HepG2 (cell line): ENCODE data around the gene ADAMTS15. TPM values are rescaled to one million over a fixed set of nuclear protein-coding genes. Genes with fewer than 3 reads are reported as not detected.

Source experiments
- ATAC-seq: fragments of 200-7000 bp; cut with Tn5 transposase; 3 replicates; pipeline ENCODE4 v1.9.1; 2020; ENCODE audit warnings: mild to moderate bottlenecking, moderate library complexity
- BruUV-seq: library from RNA; stranded (reverse); fragments of 400-500 nt; replicated peaks from 2 replicates; lab custom pipeline; 2021; lab: Mats Ljungman, UMichigan
- CTCF ChIA-PET: fragments of 300-600 bp; formaldehyde crosslinking; extraction: SDS; loops from one replicate; lab custom pipeline; 2021; ENCODE audit warnings: low total read pairs, inconsistent platforms, low intra/inter-chr PET ratio; lab: Yijun Ruan, JAX
- POLR2A ChIA-PET: fragments of 350-600 bp; sonication (Branson Sonifier 250); formaldehyde crosslinking; loops from one replicate; lab custom pipeline; 2020; ENCODE audit warnings: antibody characterized with exemption, inconsistent platforms; lab: Yijun Ruan, JAX
- DNase-seq: peaks from one replicate; pipeline ENCODE4 v3.0.0-alpha.2; 2015; ENCODE audit warnings: low spot score
- FAIRE-seq: peaks from 3 replicates; lab custom pipeline; 2011; peaks lifted over from hg19 to GRCh38; lab: Jason Lieb, UNC
- H2AFZ ChIP-seq: one replicate; pipeline ENCODE4 v1.6.1; 2011; ENCODE audit warnings: low read length, inconsistent platforms
- H3K27ac ChIP-seq: fragments of 300-600 bp; 3 replicates; pipeline ENCODE4 v1.8.0; 2011; ENCODE audit warnings: mixed run types, mild to moderate bottlenecking, mixed read lengths, low read length, inconsistent platforms; ENCODE audit not compliant: insufficient read depth; ENCODE audit errors: extremely low read length
- H3K27me3 ChIP-seq, 2 experiments: fragments of 200-600 bp in 1 of 2; 2 replicates in 1 of 2; 3 replicates in 1 of 2; pipeline versions ENCODE4 v1.6.0 to v1.8.0; 2011; ENCODE audit warnings: low read length in 2 of 2, mild to moderate bottlenecking in 2 of 2, moderate library complexity in 2 of 2, inconsistent platforms in 1 of 2; ENCODE audit not compliant: insufficient read depth in 2 of 2, control insufficient read depth in 1 of 2
- H3K36me3 ChIP-seq, 2 experiments: fragments of 200-600 bp in 1 of 2; replicated peaks in 1 of 2; 2 replicates in 1 of 2; 3 replicates in 1 of 2; pipeline versions ENCODE4 v1.5.1 to v1.8.0; 2011; ENCODE audit warnings: low read length in 2 of 2, inconsistent platforms in 1 of 2; ENCODE audit not compliant: insufficient read depth in 2 of 2, control insufficient read depth in 1 of 2
- H3K4me1 ChIP-seq: 2 replicates; pipeline ENCODE4 v1.5.1; 2012; ENCODE audit warnings: low read length, inconsistent platforms; ENCODE audit not compliant: insufficient read depth
- H3K4me2 ChIP-seq: 2 replicates; pipeline ENCODE4 v1.6.0; 2011; ENCODE audit warnings: low read depth, low read length, inconsistent platforms
- H3K4me3 ChIP-seq, 3 experiments: fragments of 200-600 bp in 1 of 3; sonication (generic), shearing (Covaris generic) in 1 of 3; replicated peaks in 1 of 3; 2 replicates each; pipeline ENCODE4 v1.5.1; 2011 to 2016; ENCODE audit warnings: low read length in 3 of 3, inconsistent platforms in 2 of 3, low read depth in 2 of 3, mild to moderate bottlenecking in 2 of 3, control low read depth in 1 of 3, mixed read lengths in 1 of 3; ENCODE audit not compliant: insufficient read depth in 1 of 3
- H3K79me2 ChIP-seq: one replicate; pipeline ENCODE4 v1.6.1; 2011; ENCODE audit warnings: low read length, inconsistent platforms; ENCODE audit not compliant: insufficient read depth
- H3K9ac ChIP-seq: 2 replicates; pipeline ENCODE4 v1.6.0; 2011; ENCODE audit warnings: mild to moderate bottlenecking, low read depth, low read length, inconsistent platforms; ENCODE audit not compliant: insufficient read depth
- H3K9me3 ChIP-seq: 2 replicates; pipeline ENCODE4 v1.5.1; 2012; ENCODE audit warnings: mild to moderate bottlenecking, low read length
- H4K20me1 ChIP-seq: 2 replicates; pipeline ENCODE4 v1.6.0; 2011; ENCODE audit warnings: inconsistent platforms, mild to moderate bottlenecking, low read length, moderate library complexity; ENCODE audit not compliant: insufficient read depth
- CHD2 ChIP-seq: IDR thresholded peaks from 2 replicates; pipeline ENCODE4 v1.6.1; 2011; ENCODE audit warnings: low read depth, low read length, improper control_type of control experiment
- MLLT10 ChIP-seq: sonication (generic); formaldehyde crosslinking; IDR thresholded peaks from 2 replicates; pipeline ENCODE4 v1.4.0; 2020; ENCODE audit warnings: missing genetic modification reagents
- PHF20 ChIP-seq: sonication (generic); formaldehyde crosslinking; IDR thresholded peaks from 2 replicates; pipeline ENCODE4 v1.5.0; 2020; ENCODE audit warnings: mild to moderate bottlenecking, missing genetic modification reagents
- TMF1 ChIP-seq: sonication (generic); formaldehyde crosslinking; IDR thresholded peaks from 2 replicates; pipeline ENCODE4 v1.8.1; 2022; ENCODE audit warnings: low read depth, missing genetic modification reagents
- TRIM24 ChIP-seq: sonication (generic); formaldehyde crosslinking; IDR thresholded peaks from 2 replicates; pipeline ENCODE4 v1.8.0; 2022; ENCODE audit warnings: mild to moderate bottlenecking, missing genetic modification reagents
- ZBTB21 ChIP-seq: sonication (generic); formaldehyde crosslinking; IDR thresholded peaks from 2 replicates; pipeline ENCODE4 v1.4.0; 2020; ENCODE audit warnings: missing genetic modification reagents
- ZC3H13 ChIP-seq: sonication (generic); formaldehyde crosslinking; IDR thresholded peaks from 2 replicates; pipeline ENCODE4 v1.8.1; 2023; ENCODE audit warnings: mild to moderate bottlenecking, missing genetic modification reagents, moderate library complexity
- ZNF264 ChIP-seq: sonication (generic); formaldehyde crosslinking; IDR thresholded peaks from 2 replicates; pipeline ENCODE4 v1.4.0; 2020; ENCODE audit warnings: missing genetic modification reagents
- ZNF337 ChIP-seq: sonication (generic); formaldehyde crosslinking; IDR thresholded peaks from 2 replicates; pipeline ENCODE4 v1.5.1; 2020; ENCODE audit warnings: missing genetic modification reagents, low read depth, mild to moderate bottlenecking, borderline replicate concordance
- ZNF652 ChIP-seq: IDR thresholded peaks from 2 replicates; pipeline ENCODE4 v1.6.1; 2016; ENCODE audit warnings: low read depth, borderline replicate concordance
- WGBS: methylation state at CpG from one replicate; pipeline ENCODE4 v1.1.6; 2017; ENCODE audit warnings: low lambda C conversion rate; 5-methylcytosine and 5-hydroxymethylcytosine counted together
- in situ Hi-C: cut with HindIII; loops from 2 replicates; pipeline ENCODE4 v1.10.0; 2017; ENCODE audit warnings: low pct_unique_long_range_greater_than_20kb; ENCODE audit not compliant: extremely low pct_ligation_motif_present
- intact Hi-C: fragments of 100-400 bp; cut with micrococcal nuclease; formaldehyde crosslinking; loops from one replicate; pipeline ENCODE4 v1.10.0; 2022; ENCODE audit not compliant: unreplicated experiment
- polyA plus RNA-seq, 8 experiments: library from polyadenylated mRNA; depleted of rRNA in 3 of 8; stranded (reverse) in 7 of 8; unstranded in 1 of 8; fragments of >200 nt; fragmentation: Illumina TruSeq in 4 of 8; extraction: Trizol in 4 of 8; gene quantifications; 2 replicates each; pipeline versions ENCODE4 v1.2.1 to v1.2.3, GENCODE V29; 2011 to 2016; ENCODE audit warnings: low read depth in 4 of 8, missing spikeins in 1 of 8, mixed read lengths in 1 of 8; ENCODE audit not compliant: insufficient read depth in 1 of 8
- total RNA-seq, 5 experiments: library from RNA; depleted of rRNA; stranded (reverse); fragments of >200 nt; fragmentation: Illumina TruSeq; extraction: Trizol; gene quantifications; 2 replicates each; pipeline ENCODE4 v1.2.3, GENCODE V29; 2016; ENCODE audit warnings: low read depth in 1 of 5
- TF ChIP-seq, protein P1 (sequence below): sonication (generic); formaldehyde crosslinking; IDR thresholded peaks from 2 replicates; pipeline ENCODE4 v1.4.0; 2020; ENCODE audit warnings: missing genetic modification reagents
- TF ChIP-seq, protein P2 (sequence below): sonication (generic); formaldehyde crosslinking; IDR thresholded peaks from 2 replicates; pipeline ENCODE4 v1.8.0; 2022; ENCODE audit warnings: mild to moderate bottlenecking, missing genetic modification reagents, moderate library complexity
- TF ChIP-seq, protein P3 (sequence below): sonication (generic); formaldehyde crosslinking; IDR thresholded peaks from 2 replicates; pipeline ENCODE4 v1.4.0; 2020; ENCODE audit warnings: missing genetic modification reagents
- TF ChIP-seq, protein P4 (sequence below), 2 experiments: sonication (generic) in 1 of 2; formaldehyde crosslinking in 1 of 2; IDR thresholded peaks; 2 replicates each; pipeline versions ENCODE4 v1.4.0 to v1.6.1; 2016 to 2020; ENCODE audit warnings: borderline replicate concordance in 1 of 2, low read depth in 1 of 2, mild to moderate bottlenecking in 1 of 2, missing genetic modification reagents in 1 of 2

ADAMTS15 gene
- total and polyA plus RNA-seq, 2 of the 13 experiments (the other 11 are each of a cell fraction or from before 2014, with no cell fraction given): 0.01 to 0.02 TPM

GRCh38 chr11:130454491-130455252, 6.2 kb downstream of the ADAMTS15 start:
- 4% methylated on average over 12 of the region's 12 CpGs for WGBS
- in situ Hi-C loops (no loop called here), intact Hi-C loops (no loop called here)
- H3K4me3 ChIP-seq: no peak overlapping the region
- BruUV-seq: no TSS peak
- H4K20me1 ChIP-seq: no peaks in the 10 kb centered on the region
- no peaks in the 10 kb centered on the region for H3K79me2 ChIP-seq
- no peak for TF ChIP-seq ZBTB21 (CRISPR knock-in tag)
- TF ChIP-seq, protein P1, sequence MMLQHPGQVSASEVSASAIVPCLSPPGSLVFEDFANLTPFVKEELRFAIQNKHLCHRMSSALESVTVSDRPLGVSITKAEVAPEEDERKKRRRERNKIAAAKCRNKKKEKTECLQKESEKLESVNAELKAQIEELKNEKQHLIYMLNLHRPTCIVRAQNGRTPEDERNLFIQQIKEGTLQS (CRISPR knock-in tag): no peak
- TF ChIP-seq, protein P2, sequence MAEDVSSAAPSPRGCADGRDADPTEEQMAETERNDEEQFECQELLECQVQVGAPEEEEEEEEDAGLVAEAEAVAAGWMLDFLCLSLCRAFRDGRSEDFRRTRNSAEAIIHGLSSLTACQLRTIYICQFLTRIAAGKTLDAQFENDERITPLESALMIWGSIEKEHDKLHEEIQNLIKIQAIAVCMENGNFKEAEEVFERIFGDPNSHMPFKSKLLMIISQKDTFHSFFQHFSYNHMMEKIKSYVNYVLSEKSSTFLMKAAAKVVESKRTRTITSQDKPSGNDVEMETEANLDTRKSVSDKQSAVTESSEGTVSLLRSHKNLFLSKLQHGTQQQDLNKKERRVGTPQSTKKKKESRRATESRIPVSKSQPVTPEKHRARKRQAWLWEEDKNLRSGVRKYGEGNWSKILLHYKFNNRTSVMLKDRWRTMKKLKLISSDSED (CRISPR knock-in tag): no peak
- TF ChIP-seq TRIM24 (CRISPR knock-in tag): no peak
- no peak for TF ChIP-seq TMF1 (CRISPR knock-in tag)
- TF ChIP-seq, protein P3, sequence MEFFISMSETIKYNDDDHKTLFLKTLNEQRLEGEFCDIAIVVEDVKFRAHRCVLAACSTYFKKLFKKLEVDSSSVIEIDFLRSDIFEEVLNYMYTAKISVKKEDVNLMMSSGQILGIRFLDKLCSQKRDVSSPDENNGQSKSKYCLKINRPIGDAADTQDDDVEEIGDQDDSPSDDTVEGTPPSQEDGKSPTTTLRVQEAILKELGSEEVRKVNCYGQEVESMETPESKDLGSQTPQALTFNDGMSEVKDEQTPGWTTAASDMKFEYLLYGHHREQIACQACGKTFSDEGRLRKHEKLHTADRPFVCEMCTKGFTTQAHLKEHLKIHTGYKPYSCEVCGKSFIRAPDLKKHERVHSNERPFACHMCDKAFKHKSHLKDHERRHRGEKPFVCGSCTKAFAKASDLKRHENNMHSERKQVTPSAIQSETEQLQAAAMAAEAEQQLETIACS (CRISPR knock-in tag): no peak
- no peak for TF ChIP-seq CHD2
- TF ChIP-seq ZNF264 (CRISPR knock-in tag): no peak
- no peak for TF ChIP-seq ZC3H13 (CRISPR knock-in tag)
- TF ChIP-seq ZNF337: no peak
- no peak for TF ChIP-seq ZNF652 (CRISPR knock-in tag)
- TF ChIP-seq MLLT10 (CRISPR knock-in tag): no peak
- TF ChIP-seq PHF20: no peak
- TF ChIP-seq, protein P4, sequence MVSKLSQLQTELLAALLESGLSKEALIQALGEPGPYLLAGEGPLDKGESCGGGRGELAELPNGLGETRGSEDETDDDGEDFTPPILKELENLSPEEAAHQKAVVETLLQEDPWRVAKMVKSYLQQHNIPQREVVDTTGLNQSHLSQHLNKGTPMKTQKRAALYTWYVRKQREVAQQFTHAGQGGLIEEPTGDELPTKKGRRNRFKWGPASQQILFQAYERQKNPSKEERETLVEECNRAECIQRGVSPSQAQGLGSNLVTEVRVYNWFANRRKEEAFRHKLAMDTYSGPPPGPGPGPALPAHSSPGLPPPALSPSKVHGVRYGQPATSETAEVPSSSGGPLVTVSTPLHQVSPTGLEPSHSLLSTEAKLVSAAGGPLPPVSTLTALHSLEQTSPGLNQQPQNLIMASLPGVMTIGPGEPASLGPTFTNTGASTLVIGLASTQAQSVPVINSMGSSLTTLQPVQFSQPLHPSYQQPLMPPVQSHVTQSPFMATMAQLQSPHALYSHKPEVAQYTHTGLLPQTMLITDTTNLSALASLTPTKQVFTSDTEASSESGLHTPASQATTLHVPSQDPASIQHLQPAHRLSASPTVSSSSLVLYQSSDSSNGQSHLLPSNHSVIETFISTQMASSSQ (IDR thresholded peaks at IDR 0.05; ENCODE audit: low read depth): no peak
- TF ChIP-seq, protein P4 (CRISPR knock-in tag; IDR thresholded peaks at IDR 0.05; ENCODE audit: borderline replicate concordance): no peak
- no peak overlapping the region for H3K9ac ChIP-seq
- ATAC-seq (no peak), FAIRE-seq (no peak), DNase-seq (no peak)
- peaks cover 2 to 47% of the 10 kb centered on the region in 2 experiments; a peak in 3 of 5 replicates for H3K27me3 ChIP-seq
- H3K36me3 ChIP-seq: no peaks in the 10 kb centered on the region
- no peak overlapping the region for H2AFZ ChIP-seq
- no peak overlapping the region for H3K4me2 ChIP-seq
- ChIA-PET CTCF (no interaction called here), POLR2A (no interaction called here)
- H3K27ac ChIP-seq: no peak overlapping the region
- H3K9me3 ChIP-seq: no peaks in the 10 kb centered on the region
- H3K4me1 ChIP-seq: peaks cover 7% of the 10 kb centered on the region; the same call in 1 of the 2 replicates
